GM21529 (cell line): ENCODE measurements around the gene CHKB.

Experiments used
- ATAC-seq: cut with Tn5 transposase; IDR thresholded peaks from one replicate; pipeline ENCODE4 v1.9.1; 2021; ENCODE audit not compliant: unreplicated experiment

The CHKB gene

GRCh38 chr22:50575426-50575941 lies 7.2 kb downstream of the CHKB start:
- no peak for ATAC-seq

- no peak for ATAC-seq
Observed at GRCh38 chr22:50574383-50574755, 8.3 kb downstream of the CHKB start.

- ATAC-seq: no peak
Observed at GRCh38 chr22:50573491-50574382, 8.9 kb downstream of the CHKB start.

- no peak for ATAC-seq
Observed at GRCh38 chr22:50572965-50573364, 9.7 kb downstream of the CHKB start.

GRCh38 chr22:50571264-50572175 lies 11.1 kb downstream of the CHKB start:
- no peak for ATAC-seq

GRCh38 chr22:50570861-50571260 lies 11.8 kb downstream of the CHKB start:
- no peak for ATAC-seq

GRCh38 chr22:50569896-50570535 lies 12.6 kb downstream of the CHKB start:
- no peak for ATAC-seq

GRCh38 chr22:50569041-50569459 lies 13.6 kb downstream of the CHKB start:
- ATAC-seq: no peak

GRCh38 chr22:50568626-50569025 lies 14.0 kb downstream of the CHKB start:
- no peak for ATAC-seq

- no peak for ATAC-seq
Observed at GRCh38 chr22:50567721-50568252, 14.9 kb downstream of the CHKB start.

- ATAC-seq: no peak
Observed at GRCh38 chr22:50564289-50564688, 18.4 kb downstream of the CHKB start.

GRCh38 chr22:50563413-50564160 lies 19.1 kb downstream of the CHKB start:
- ATAC-seq: no peak

- peak; percentile 91 for ATAC-seq
Observed at GRCh38 chr22:50562523-50563412, 19.9 kb downstream of the CHKB start, which contains the start of gene SYCE3. Gene SYCE3, minus strand, starts transcription at chr22:50562919. Its CDS starts 6,514 bp downstream, at chr22:50556405.

GRCh38 chr22:50561401-50562358 lies 21.0 kb downstream of the CHKB start:
- no peak for ATAC-seq

- ATAC-seq: no peak
Observed at GRCh38 chr22:50560034-50560433, 22.6 kb downstream of the CHKB start.

- ATAC-seq: no peak
Observed at GRCh38 chr22:50556703-50557102, 25.9 kb downstream of the CHKB start.

GRCh38 chr22:50553310-50553709 lies 29.3 kb downstream of the CHKB start:
- ATAC-seq: no peak
